Activated naive CD8-positive, alpha-beta T cell (primary cell): ENCODE results near the gene ADH1C.

ENCODE experiments used
- H3K27ac Mint-ChIP-seq: one replicate; pipeline ENCODE4 v1.8.0; 2021; ENCODE audit warnings: mixed read lengths
- H3K27me3 Mint-ChIP-seq: one replicate; pipeline ENCODE4 v1.8.0; 2021; ENCODE audit warnings: mixed read lengths
- H3K36me3 Mint-ChIP-seq: one replicate; pipeline ENCODE4 v1.8.0; 2021; ENCODE audit warnings: mixed read lengths
- H3K4me1 Mint-ChIP-seq: one replicate; pipeline ENCODE4 v1.8.0; 2021; ENCODE audit warnings: low read depth, mixed read lengths
- H3K4me3 Mint-ChIP-seq: one replicate; pipeline ENCODE4 v1.8.0; 2021; ENCODE audit warnings: mild to moderate bottlenecking, mixed read lengths
- H3K9me3 Mint-ChIP-seq: one replicate; pipeline ENCODE4 v1.8.0; 2021; ENCODE audit warnings: low read depth, mixed read lengths

Gene ADH1C

DNA sequence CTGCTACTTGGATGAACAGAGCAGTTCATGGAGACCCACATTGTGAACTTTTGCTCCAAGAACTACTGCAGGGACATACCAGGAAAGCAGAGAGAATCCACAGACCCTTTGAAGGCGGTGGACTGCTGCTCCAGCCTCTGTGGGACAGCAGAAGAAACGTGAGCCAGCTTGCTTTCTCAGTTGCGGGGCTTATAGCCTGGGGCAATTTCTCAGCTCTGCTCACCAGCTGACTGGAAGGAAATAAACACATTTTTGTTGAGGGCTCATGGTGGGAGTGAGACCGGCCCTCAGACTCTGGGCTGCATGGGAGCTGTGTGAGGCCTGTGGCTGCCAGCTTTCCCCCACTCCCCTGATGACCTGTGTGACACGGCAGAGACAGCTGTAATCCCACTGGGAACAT, 59.2 kb downstream of the ADH1C start:
- peaks cover 7% of the 10 kb centered on the region for H3K27me3 Mint-ChIP-seq

DNA sequence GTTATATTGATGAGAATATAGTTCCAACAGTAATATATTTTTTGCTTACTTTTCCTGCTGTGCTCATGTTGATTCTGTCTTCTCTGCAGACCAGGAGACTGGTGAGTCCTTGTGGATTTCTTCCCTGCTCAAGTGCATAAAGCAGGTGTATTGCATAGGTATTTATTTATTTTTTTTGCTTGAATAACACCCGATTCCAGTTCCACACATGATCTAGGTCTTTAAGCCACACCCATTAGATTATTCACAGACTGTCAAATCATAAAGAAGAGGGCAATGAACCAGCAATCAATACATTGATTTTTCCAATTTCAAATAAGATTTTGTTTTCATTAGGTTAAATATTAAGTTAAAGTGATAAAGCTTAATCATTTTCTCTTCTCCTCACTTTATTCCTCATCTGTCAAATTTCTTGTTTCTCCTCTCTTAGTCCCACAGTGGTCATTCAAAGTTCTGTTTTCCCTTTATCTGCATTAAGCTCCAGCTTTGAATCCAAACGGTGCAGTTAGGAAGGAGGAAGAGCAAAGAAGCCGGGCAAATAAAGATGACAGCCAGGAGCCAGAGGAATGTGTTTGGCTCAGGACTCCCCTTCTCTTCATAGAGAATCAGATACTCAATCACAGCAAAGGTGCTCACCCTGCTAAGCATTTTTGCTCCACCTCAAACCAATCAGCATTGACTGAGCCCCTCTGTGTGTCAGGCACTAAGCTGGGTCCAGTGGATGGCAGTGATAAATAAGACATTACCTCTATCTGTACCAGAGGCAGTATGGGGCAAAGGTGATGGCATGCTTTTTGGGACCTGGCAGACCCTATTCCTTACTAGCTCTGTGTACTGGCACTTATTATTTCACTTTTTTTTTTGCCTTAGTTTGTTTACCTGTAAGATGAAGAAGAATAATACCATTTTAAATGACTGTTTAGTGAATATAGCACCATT, 61.4 kb downstream of the ADH1C start, which contains the start of gene ADH1A:
TSS of gene ADH1A (minus strand) at position 138 of the 939 bp plus-strand sequence. CDS start at position 67, 71 bp downstream.
- peaks cover 7% of the 10 kb centered on the region for H3K27me3 Mint-ChIP-seq
- H3K36me3 Mint-ChIP-seq = peaks cover 8% of the 10 kb centered on the region
- no peak within 1 kb of the TSS for H3K4me3 Mint-ChIP-seq
- H3K4me1 Mint-ChIP-seq = no peaks in the 10 kb centered on the region
- H3K9me3 Mint-ChIP-seq = peaks cover 12% of the 10 kb centered on the region
- H3K27ac Mint-ChIP-seq = no peak within 1 kb of the TSS

More for the DNA sequence above, 59.2 kb downstream of the ADH1C start:
- Mint-ChIP-seq H3K4me3 (no peak overlapping the region), H3K36me3 (peaks cover 8% of the 10 kb centered on the region), H3K4me1 (no peaks in the 10 kb centered on the region), H3K27ac (no peak overlapping the region), H3K9me3 (peaks cover 20% of the 10 kb centered on the region)
